ENCODE measurements around the gene GALNT18.

GALNT18 gene

GRCh38 chr11:11432621-11433319, 189.0 kb downstream of the GALNT18 start:
- no peak for DNase-seq

GRCh38 chr11:11430431-11430830, 191.4 kb downstream of the GALNT18 start:
- no peak for DNase-seq

GRCh38 chr11:11428714-11429113, 193.1 kb downstream of the GALNT18 start:
- no peak for DNase-seq

- no peak for DNase-seq
Observed at GRCh38 chr11:11427542-11427941, 194.3 kb downstream of the GALNT18 start.

- DNase-seq = no peak
Observed at GRCh38 chr11:11427140-11427539, 194.7 kb downstream of the GALNT18 start.

- DNase-seq = no peak
Observed at GRCh38 chr11:11426226-11426952, 195.4 kb downstream of the GALNT18 start.

- DNase-seq = no peak
Observed at GRCh38 chr11:11425806-11426205, 196.0 kb downstream of the GALNT18 start.

- DNase-seq = no peak
Observed at GRCh38 chr11:11424688-11425087, 197.1 kb downstream of the GALNT18 start.

- DNase-seq = no peak
Observed at GRCh38 chr11:11422411-11423128, 199.2 kb downstream of the GALNT18 start.

- no peak for DNase-seq
Observed at GRCh38 chr11:11421509-11421908, 200.3 kb downstream of the GALNT18 start.

GRCh38 chr11:11420899-11421285, 200.9 kb downstream of the GALNT18 start:
- no peak for DNase-seq

- DNase-seq = no peak
Observed at GRCh38 chr11:11420191-11420898, 201.5 kb downstream of the GALNT18 start.

GRCh38 chr11:11419747-11420146, 202.1 kb downstream of the GALNT18 start:
- no peak for DNase-seq

- DNase-seq = no peak
Observed at GRCh38 chr11:11416917-11417316, 204.9 kb downstream of the GALNT18 start.

GRCh38 chr11:11416502-11416901, 205.3 kb downstream of the GALNT18 start:
- DNase-seq = no peak

- DNase-seq = no peak
Observed at GRCh38 chr11:11415901-11416300, 205.9 kb downstream of the GALNT18 start.

GRCh38 chr11:11414996-11415395, 206.8 kb downstream of the GALNT18 start:
- no peak for DNase-seq

GRCh38 chr11:11413776-11414175, 208.0 kb downstream of the GALNT18 start:
- DNase-seq = no peak

GRCh38 chr11:11411401-11411985, 210.3 kb downstream of the GALNT18 start:
- DNase-seq = no peak

GRCh38 chr11:11409901-11410300, 211.9 kb downstream of the GALNT18 start:
- no peak for DNase-seq

- DNase-seq = no peak
Observed at GRCh38 chr11:11409224-11409623, 212.6 kb downstream of the GALNT18 start.

All from right kidney (tissue), 1 donor.